GM19372 (cell line): Measurements from ENCODE around the gene LRG1.

Experiments
- ATAC-seq: cut with Tn5 transposase; IDR thresholded peaks from one replicate; pipeline ENCODE4 v1.9.1; 2021; ENCODE audit warnings: mild to moderate bottlenecking, low read depth, moderate library complexity; ENCODE audit not compliant: unreplicated experiment

Gene LRG1

DNA sequence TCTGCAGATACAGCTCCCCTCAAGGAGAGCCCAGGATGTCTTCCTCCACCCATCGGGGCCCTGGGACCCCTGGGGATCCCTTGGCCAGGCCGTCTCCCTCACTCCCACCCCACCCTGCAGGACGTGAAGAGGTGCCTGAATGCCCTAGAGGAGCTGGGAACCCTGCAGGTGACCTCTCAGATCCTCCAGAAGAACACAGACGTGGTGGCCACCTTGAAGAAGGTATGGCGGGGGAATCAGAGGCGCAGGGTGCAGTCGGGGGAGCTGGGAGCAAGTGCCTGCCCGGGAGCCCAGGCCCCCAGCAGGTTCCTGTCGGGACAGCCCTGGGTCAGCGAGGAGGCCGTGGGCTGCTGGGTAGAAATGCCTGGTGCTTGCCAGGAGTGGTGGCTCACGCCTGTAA is 41.1 kb downstream of the LRG1 start:
- no peak for ATAC-seq

DNA sequence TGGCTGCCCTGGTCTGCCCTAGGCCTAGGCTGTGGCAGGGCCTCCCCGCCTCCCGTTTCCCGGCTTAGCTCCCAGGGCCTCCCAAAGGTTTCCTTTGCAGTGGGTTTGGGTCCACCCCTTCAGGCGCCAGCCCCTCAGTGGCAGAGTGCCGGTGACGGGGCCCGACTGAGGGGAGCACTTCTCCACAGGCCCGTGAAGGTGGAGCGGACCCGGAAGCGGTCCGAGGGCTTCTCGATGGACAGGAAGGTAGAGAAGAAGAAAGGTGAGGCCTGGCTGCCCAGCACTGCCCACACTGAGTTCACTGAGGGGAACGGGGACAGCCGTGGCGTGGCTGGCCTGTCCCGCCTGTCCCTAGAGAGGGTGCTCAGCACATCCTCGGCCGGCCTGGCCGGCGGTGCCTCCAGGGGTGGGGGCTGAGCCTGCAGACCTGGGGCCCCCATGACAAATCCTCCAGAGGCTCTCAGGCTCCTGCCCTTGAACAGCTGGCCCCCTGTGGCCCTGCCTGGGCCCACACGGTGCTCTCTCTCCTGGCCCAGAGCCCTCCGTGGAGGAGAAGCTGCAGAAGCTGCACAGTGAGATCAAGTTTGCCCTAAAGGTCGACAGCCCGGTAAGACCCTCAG is 42.0 kb downstream of the LRG1 start:
- ATAC-seq, result no peak

DNA sequence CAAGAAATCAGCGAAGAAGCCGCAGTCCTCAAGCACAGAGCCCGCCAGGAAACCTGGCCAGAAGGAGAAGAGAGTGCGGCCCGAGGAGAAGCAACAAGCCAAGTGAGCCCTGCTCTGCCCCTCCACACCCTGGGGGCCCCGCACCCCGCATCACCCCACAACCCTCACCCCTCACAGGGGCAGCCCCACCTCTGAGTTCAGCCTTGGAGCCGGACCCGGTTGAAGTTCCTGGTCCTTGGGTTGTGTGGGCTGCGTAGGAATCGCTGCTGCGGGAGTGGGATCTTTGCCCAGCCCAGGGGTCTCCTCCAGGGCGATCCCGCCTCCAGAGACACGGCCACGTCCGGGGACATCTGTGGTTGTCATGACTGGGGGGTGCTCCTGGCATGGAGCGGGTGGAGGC is 43.5 kb downstream of the LRG1 start:
- ATAC-seq, result no peak

DNA sequence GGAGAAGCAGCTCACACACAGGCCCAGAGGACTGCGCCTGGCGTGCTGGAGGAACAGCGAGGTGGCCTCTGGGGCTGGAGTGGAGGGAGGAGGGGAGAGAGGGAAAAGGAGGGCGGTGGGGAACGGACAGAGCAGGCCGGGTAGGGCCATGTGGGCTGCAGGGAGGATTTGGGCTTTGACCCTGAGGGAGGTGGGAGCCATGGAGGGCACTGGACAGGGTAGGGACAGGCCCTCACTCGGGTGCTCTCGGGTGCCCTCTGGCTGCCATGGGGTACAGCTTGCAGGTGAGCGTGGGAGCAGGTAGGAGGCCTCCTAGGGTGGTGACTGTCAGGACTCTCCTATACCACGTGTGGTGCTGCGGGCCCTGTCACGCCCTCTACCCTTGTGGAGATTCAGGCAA is 44.4 kb downstream of the LRG1 start:
- no peak for ATAC-seq

DNA sequence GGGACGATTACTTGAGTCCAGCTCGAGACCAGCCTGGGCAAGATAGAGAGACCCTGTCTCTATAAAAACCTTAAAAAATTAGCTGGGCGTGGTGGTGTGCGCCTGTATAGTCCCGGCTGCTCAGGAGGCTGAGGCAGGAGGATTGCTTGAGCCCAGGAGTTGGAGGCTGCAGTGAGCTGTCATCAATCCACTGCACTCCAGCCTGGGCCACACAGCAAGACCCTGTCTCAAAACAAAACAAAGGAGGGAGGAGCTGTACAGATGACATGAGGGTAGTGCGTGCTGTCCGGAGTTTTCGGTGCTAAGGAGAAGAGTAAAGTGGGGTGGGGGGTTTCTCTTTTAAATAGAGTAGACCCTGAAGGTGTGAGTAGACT is 45.2 kb downstream of the LRG1 start:
- ATAC-seq, result no peak

DNA sequence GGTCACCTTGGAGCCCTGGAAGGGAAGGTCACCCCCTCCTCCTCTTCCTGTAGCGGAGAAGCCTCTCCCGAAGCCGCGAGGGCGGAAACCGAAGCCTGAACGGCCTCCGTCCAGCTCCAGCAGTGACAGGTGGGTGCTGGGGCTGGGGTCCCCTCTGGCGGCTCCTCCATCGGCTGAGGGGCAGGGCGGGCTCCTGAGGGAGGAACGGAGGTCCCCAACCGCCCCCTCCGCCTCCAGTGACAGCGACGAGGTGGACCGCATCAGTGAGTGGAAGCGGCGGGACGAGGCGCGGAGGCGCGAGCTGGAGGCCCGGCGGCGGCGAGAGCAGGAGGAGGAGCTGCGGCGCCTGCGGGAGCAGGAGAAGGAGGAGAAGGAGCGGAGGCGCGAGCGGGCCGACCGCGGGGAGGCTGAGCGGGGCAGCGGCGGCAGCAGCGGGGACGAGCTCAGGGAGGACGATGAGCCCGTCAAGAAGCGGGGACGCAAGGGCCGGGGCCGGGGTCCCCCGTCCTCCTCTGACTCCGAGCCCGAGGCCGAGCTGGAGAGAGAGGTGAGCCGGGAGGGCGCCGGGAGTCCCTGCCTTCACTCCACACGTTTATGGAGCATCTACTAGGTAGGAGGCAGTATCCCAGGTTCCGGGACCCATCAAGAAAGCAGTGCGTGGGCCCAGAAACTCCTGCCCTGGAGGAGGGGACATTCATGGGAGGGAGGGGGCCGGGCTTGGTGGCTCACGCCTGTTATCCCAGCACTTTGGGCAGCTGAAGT is 45.7 kb downstream of the LRG1 start:
- no peak for ATAC-seq

DNA sequence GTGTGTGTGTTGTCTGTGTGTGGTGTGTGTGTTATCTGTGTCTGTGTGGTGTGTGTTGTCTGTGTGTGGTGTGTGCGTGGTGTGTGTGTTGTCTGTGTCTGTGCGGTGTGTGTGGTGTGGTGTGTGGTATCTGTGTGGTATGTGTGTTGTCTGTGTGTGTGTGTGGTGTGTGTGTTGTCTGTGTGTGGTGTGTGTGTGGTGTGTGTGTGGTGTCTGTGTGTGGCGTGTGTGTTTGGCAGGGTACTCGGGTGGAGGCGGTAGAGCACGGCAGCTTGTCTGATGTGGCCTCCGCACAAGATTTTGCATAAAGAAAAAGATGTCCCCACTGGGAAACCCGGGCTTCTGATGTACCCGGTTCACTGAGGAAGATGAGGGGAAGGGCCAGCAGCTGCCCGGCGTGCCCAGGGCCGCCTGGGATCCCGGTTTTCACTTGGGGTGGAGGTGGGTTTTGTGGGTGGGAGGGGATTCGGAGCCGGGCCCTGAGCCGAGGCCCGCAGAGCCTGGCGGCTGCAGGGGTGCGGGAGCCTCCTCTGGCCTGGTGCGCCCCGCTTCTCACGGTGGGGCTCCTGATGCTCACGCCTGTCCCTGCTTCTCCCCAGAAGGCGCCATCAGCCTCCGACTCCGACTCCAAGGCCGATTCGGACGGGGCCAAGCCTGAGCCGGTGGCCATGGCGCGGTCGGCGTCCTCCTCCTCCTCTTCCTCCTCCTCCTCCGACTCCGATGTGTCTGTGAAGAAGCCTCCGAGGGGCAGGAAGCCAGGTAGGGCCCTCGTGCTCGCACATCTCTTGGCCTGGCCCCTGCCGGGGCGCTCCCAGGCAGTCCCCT is 46.5 kb downstream of the LRG1 start:
- no peak for ATAC-seq

DNA sequence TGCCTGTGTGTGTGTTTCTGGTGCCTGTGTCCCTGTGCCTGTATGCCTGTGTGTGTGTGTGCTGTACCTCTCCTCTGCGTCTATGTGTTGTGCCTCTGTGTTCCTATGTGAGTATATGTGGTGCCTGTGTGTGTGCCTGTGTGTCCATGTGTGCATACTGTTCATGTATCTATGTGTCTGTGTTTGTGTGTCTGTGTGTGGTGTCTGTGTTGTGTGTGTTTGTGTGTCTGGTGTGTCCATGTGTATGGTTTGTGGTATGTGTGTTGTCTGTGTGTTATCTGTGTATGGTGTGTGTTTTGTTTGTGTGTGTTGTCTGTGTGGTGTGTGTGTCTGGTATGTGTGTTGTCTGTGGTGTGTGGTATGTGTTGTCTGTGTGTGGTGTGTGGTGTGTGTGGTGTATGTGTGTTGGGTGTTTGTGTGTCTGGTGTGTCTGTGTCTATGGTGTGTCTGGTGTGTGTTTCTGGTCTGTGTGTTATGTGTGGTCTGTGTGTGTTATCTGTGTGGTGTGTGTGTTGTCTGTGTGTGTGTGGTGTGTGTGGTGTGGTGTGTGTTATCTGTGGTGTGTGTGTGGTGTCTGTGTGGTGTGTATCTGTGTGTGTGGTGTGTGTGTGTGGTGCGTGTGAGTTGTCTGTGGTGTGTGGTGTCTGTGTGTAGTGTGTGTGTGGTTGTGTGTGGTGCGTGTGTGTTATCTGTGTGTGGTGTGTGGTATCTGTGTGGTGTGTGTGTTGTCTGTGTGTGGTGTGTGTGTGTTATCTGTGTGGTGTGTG is 47.3 kb downstream of the LRG1 start:
- ATAC-seq, result no peak

DNA sequence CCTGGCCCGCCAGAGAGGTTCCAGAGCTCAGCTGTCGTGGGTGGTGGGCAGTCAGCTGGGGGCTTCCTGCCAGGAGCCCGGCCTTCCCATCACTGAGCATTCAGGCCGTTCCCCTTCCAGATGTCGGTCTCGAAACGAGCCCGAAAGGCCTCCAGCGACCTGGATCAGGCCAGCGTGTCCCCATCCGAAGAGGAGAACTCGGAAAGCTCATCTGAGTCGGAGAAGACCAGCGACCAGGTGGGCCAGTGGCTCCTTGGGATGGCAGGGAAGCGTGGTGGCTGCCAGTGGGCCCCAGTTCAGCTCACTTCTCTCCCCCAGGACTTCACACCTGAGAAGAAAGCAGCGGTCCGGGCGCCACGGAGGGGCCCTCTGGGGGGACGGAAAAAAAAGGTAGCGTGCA is 48.4 kb downstream of the LRG1 start:
- ATAC-seq, result no peak

DNA sequence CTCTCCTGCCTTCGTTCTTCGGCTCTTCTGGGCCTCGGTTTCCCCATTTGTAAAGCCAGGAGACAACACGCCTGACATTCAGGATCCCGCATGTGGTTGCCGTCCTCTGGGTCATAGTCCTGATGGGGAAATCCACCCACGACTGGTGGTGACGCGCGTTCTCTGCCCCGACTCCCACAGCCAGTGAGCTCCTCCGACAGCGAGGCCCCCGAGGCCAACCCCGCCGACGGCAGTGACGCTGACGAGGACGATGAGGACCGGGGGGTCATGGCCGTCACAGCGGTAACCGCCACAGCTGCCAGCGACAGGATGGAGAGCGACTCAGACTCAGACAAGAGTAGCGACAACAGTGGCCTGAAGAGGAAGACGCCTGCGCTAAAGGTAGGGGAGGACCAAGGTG is 51.3 kb downstream of the LRG1 start:
- ATAC-seq, result no peak

DNA sequence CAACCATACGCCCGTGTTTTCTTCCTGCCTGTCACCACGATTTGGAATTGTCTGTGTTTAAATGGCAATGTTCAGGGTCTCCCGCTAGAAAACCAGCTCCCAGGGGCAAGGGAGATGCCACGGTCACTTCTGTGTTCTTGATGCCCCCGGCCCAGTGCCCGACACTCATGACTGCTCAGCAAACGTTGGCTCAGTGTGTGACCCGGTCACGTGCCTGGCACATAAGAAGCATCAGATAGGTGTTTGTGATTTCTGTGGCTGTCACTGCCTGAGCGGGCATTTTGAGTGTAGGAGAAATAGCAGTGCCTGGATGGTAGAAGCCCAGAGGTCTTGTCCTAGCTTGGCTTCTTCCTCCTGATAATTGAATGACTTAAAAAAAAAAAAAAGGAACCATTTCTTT is 52.3 kb downstream of the LRG1 start:
- ATAC-seq, result no peak
